Measurements from ENCODE around the gene CAV3.

DNA sequence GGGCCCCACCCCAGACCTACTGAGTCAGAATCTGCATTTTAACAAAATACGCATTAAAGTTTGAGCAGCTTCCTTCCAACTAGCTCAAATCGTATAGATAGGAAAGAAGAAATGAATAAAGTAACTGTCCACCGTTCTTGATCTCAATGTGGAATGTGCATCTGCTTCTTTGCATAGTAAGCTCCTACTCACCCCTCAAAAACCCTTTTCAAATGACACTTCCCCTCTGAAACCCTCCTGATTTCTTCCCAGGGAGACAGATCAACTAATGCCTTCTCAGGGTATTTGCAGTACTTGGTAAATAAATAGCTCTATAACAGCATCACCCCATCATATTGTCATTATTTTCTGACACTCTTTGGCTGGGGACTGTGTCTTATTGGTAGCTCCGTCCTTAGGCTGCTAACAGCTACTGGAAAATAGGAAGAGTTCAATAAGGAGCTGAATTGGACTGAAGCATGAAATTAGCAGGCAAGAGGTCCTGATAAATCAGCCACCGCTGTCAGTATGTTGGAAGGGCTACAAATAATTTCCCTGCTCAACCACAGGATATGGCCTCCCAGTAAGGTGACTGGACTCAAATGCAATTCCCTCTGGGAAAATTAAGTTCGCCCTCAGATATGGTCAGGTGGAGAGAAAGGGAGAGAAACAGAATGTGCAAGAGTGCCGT is 25.6 kb downstream of the CAV3 start:
- TF ChIP-seq CTCF (IDR thresholded peaks at IDR 0.05 in 2 of 3, conservative IDR thresholded peaks at IDR 0.05 in 1 of 3; ENCODE audit: control insufficient read depth in 2 of 3, extremely low read depth in 1 of 3, insufficient read depth in 1 of 3, low read depth in 3 of 3, low read length in 3 of 3) (no peak), SP1 (IDR thresholded peaks at IDR 0.05; ENCODE audit: low read depth, low read length) (no peak), MLLT1 (IDR thresholded peaks at IDR 0.05) (no peak), TARDBP (IDR thresholded peaks at IDR 0.05; ENCODE audit: borderline replicate concordance) (no peak), POLR2A (IDR thresholded peaks at IDR 0.05; ENCODE audit: low read depth, low read length) (no peak)
- TF ChIP-seq, protein P1, sequence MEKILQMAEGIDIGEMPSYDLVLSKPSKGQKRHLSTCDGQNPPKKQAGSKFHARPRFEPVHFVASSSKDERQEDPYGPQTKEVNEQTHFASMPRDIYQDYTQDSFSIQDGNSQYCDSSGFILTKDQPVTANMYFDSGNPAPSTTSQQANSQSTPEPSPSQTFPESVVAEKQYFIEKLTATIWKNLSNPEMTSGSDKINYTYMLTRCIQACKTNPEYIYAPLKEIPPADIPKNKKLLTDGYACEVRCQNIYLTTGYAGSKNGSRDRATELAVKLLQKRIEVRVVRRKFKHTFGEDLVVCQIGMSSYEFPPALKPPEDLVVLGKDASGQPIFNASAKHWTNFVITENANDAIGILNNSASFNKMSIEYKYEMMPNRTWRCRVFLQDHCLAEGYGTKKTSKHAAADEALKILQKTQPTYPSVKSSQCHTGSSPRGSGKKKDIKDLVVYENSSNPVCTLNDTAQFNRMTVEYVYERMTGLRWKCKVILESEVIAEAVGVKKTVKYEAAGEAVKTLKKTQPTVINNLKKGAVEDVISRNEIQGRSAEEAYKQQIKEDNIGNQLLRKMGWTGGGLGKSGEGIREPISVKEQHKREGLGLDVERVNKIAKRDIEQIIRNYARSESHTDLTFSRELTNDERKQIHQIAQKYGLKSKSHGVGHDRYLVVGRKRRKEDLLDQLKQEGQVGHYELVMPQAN (conservative IDR thresholded peaks at IDR 0.05): no peak
